Retinal pigment epithelial cell (primary cell): ENCODE measurements around the gene IAH1.

Source experiments
- DNase-seq: peaks from one replicate; pipeline ENCODE4 v3.0.0-alpha.2; 2010; ENCODE audit warnings: low read depth
- H3K4me3 ChIP-seq: 2 replicates; pipeline ENCODE4 v1.5.1; 2011; ENCODE audit warnings: mild to moderate bottlenecking, low read length, control low read depth, moderate library complexity
- TF ChIP-seq, protein P1 (sequence below): conservative IDR thresholded peaks from 2 replicates; pipeline ENCODE4 v1.5.1; 2011; ENCODE audit warnings: low read depth, low read length, control low read depth, inconsistent platforms

The IAH1 gene

DNA sequence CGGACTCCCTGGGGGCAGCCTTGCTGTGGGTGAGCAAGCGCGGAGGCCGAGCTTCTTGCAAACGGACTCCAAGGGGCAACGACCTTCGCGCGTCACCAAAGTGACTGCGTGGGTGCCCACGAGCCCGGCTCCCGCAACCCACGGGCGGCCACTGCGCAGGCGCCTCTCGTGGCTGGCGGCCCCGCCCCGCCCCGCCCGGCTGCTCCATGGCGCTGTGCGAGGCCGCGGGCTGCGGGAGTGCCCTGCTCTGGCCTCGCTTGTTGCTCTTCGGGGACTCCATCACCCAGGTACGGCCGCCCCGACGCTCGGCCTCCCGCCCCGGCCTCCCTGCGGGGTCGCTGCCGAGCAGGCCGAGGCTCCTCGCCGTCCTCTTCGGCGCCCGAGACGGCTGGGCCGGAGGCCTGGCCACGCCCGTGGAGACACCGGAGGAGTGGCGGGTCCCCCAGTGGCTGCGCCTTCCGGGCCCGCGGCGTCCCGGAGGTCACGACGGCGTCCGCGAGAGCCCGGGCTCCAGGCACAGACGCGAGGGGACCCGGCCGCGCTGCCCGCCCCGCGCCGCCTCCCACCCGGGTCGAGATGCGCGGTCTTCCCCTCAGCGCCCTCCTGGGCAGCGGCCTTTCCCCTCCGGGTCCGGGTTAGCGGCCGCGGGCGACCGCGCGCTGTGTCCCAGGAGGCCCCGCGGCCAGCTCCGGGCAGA lies at the start of gene IAH1:
TSS of gene IAH1 (plus strand) at position 191 of the 697 bp plus-strand sequence. CDS start at position 207, 16 bp downstream.
- peak within 1 kb of the TSS; percentile 73 for H3K4me3 ChIP-seq
- TF ChIP-seq, protein P1, sequence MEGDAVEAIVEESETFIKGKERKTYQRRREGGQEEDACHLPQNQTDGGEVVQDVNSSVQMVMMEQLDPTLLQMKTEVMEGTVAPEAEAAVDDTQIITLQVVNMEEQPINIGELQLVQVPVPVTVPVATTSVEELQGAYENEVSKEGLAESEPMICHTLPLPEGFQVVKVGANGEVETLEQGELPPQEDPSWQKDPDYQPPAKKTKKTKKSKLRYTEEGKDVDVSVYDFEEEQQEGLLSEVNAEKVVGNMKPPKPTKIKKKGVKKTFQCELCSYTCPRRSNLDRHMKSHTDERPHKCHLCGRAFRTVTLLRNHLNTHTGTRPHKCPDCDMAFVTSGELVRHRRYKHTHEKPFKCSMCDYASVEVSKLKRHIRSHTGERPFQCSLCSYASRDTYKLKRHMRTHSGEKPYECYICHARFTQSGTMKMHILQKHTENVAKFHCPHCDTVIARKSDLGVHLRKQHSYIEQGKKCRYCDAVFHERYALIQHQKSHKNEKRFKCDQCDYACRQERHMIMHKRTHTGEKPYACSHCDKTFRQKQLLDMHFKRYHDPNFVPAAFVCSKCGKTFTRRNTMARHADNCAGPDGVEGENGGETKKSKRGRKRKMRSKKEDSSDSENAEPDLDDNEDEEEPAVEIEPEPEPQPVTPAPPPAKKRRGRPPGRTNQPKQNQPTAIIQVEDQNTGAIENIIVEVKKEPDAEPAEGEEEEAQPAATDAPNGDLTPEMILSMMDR: no peak
- DNase-seq: no peak

- TF ChIP-seq, protein P1: no peak
- no peak for DNase-seq
- no peak overlapping the region for H3K4me3 ChIP-seq
These were observed 45.3 kb upstream of the IAH1 start for GRCh38 chr2:9428965-9429577.

DNA sequence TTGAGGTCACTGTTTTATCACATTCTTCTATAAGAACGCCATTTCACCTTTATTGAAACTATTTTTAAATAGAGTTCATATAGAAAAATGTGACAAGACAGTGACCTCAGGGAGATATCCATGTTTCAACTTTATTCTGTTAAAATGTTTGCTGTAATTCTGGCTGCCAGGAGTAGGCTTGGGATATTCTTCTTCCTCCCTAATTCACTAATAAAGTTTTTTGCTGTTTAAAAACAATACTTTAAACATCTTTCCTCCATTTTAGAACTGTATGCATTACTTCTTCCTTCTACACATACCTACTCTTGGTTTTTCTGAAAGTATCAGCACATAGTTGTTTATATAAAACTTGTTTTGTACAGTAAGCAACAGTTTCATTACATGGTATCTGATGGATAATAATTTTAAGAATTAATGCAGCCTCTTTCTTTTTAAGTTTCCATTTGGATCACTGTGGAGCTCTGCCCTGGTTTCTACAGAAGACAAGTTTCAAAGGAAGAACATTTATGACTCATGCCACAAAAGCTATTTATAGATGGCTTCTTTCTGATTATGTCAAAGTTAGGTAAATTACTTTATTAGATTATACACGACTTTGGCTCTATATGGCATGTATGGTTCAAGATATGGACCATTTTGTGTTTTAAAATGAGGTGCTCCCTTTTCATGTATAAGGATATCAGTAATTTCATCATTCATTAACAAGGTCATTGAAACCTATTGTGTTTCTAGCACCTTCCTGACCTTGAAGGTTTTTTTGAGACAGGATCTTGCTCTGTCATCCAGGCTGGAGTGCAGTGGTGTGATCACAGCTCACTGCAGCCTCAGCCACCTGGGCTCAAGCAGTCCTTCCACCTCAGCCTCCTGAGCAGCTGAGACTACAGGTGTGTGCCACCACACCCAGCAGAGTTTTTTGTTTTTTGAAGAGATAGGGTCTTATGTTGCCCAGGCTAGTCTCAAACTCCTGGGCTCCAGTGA lies 43.7 kb upstream of the IAH1 start:
- no peak for DNase-seq
- no peak overlapping the region for H3K4me3 ChIP-seq
- TF ChIP-seq, protein P1: no peak

DNA sequence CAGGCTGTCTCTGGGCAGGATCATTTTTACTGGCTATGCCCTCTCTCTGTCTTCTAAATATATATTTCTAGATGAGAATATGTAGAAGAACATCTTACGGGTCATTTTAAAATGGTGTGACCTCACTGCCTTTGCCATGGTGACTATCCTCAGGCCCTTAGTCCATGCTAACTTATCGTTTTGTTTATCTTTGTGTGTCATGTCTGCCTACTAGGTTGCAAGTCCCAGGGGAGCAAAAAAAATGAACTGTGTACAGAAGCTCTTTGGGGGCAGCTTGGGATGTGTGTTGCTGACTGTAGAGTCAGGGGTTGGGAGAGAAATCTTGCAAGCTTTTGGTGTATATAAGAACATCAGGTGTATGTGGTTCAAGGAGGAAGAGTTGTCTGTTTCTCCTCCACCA lies 39.9 kb upstream of the IAH1 start:
- no peak for DNase-seq
- H3K4me3 ChIP-seq: no peak overlapping the region
- TF ChIP-seq, protein P1: no peak

- TF ChIP-seq, protein P1: no peak
- no peak overlapping the region for H3K4me3 ChIP-seq
These were observed 34.8 kb upstream of the IAH1 start for GRCh38 chr2:9439536-9439935.

DNA sequence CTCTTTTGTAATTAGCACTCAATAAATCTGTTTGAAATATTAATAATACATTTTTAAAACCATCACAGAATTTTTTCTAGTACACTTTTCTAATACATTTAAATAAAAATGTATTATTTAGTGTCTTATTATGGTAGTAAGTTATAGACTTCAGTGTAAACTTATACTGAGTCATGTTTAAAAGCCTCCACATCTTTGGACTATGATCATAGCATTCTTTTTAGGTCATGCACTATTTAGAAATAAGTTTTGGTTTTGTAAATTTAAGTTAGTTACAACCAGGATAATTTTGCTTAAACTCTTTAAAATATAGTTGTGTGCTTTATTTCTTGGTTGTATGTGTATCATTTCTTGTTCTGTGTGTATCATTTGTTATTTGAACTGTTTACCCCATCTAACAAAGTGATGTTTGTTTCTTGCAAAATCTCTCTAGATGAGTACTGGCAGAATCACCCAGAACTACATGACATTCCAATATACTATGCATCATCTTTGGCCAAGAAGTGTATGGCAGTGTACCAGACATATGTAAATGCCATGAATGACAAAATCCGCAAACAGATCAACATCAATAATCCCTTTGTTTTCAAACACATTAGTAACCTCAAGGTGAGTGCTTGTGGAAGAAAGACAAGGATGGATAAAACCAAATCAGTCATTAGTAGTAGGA lies 34.2 kb upstream of the IAH1 start:
- TF ChIP-seq, protein P1: no peak
- no peak overlapping the region for H3K4me3 ChIP-seq
- no peak for DNase-seq

More at GRCh38 chr2:9439536-9439935, 34.8 kb upstream of the IAH1 start:
- DNase-seq: no peak
